Neural cell (in vitro differentiated cells): ENCODE measurements around the gene CRNKL1.

Source experiments
- EP300 ChIP-seq: fragments of 450-650 bp; conservative IDR thresholded peaks from 2 replicates; pipeline ENCODE4 v1.6.1; 2014; ENCODE audit warnings: antibody characterized with exemption, mild to moderate bottlenecking, moderate library complexity; ENCODE audit not compliant: poor library complexity, severe bottlenecking
- EZH2 ChIP-seq: fragments of 200-600, 300-800 bp; shearing (Covaris generic), sonication (generic); IDR thresholded peaks from 2 replicates; pipeline ENCODE4 v1.6.1; 2014; ENCODE audit warnings: antibody characterized with exemption, low read length, borderline replicate concordance, mild to moderate bottlenecking; ENCODE audit not compliant: insufficient read depth, poor library complexity, severe bottlenecking
- MXI1 ChIP-seq: fragments of 450-650 bp; conservative IDR thresholded peaks from 2 replicates; pipeline ENCODE4 v1.6.1; 2014; ENCODE audit warnings: antibody characterized with exemption, mild to moderate bottlenecking; ENCODE audit not compliant: poor library complexity, severe bottlenecking
- POLR2AphosphoS5 ChIP-seq: IDR thresholded peaks from 2 replicates; pipeline ENCODE4 v1.6.1; 2012
- SMC3 ChIP-seq: fragments of 450-650 bp; conservative IDR thresholded peaks from 2 replicates; pipeline ENCODE4 v1.6.1; 2014; ENCODE audit warnings: antibody characterized with exemption, mild to moderate bottlenecking, moderate library complexity; ENCODE audit not compliant: poor library complexity
- TAF1 ChIP-seq: IDR thresholded peaks from 2 replicates; pipeline ENCODE4 v1.6.1; 2012; ENCODE audit warnings: low read depth
- TF ChIP-seq, protein P1 (sequence below): fragments of 450-650 bp; IDR thresholded peaks from 2 replicates; pipeline ENCODE4 v1.5.1; 2014; ENCODE audit warnings: antibody characterized with exemption, mild to moderate bottlenecking, moderate library complexity; ENCODE audit not compliant: poor library complexity, severe bottlenecking
- TF ChIP-seq, protein P2 (sequence below): IDR thresholded peaks from 2 replicates; pipeline ENCODE4 v1.6.1; 2012; ENCODE audit warnings: borderline replicate concordance

DNA sequence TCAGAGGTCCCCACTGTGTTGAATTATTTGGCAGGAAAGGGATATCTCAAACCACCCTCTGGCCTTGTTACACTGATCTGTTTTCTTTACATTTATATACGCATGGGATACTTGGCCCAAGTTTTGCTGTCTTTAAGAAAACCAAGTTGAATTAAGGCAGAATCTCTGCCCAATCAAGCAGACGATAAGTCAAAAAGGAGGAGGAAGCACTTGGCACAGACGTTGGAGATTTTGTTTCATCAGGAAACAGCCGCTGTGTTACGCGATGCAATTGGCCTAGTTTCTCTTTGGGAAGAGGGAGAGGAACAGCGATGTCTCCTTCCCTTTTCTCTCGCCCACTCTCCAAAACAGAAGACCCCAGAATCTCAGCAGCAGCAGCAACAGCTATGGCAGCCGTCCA, 55.3 kb downstream of the CRNKL1 start:
- TF ChIP-seq, protein P1, sequence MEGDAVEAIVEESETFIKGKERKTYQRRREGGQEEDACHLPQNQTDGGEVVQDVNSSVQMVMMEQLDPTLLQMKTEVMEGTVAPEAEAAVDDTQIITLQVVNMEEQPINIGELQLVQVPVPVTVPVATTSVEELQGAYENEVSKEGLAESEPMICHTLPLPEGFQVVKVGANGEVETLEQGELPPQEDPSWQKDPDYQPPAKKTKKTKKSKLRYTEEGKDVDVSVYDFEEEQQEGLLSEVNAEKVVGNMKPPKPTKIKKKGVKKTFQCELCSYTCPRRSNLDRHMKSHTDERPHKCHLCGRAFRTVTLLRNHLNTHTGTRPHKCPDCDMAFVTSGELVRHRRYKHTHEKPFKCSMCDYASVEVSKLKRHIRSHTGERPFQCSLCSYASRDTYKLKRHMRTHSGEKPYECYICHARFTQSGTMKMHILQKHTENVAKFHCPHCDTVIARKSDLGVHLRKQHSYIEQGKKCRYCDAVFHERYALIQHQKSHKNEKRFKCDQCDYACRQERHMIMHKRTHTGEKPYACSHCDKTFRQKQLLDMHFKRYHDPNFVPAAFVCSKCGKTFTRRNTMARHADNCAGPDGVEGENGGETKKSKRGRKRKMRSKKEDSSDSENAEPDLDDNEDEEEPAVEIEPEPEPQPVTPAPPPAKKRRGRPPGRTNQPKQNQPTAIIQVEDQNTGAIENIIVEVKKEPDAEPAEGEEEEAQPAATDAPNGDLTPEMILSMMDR: no peak
- TF ChIP-seq MXI1: no peak
- no peak for TF ChIP-seq TAF1
- no peak for TF ChIP-seq EZH2
- TF ChIP-seq EP300: no peak
- TF ChIP-seq POLR2AphosphoS5: no peak
- no peak for TF ChIP-seq SMC3
- TF ChIP-seq, protein P2, sequence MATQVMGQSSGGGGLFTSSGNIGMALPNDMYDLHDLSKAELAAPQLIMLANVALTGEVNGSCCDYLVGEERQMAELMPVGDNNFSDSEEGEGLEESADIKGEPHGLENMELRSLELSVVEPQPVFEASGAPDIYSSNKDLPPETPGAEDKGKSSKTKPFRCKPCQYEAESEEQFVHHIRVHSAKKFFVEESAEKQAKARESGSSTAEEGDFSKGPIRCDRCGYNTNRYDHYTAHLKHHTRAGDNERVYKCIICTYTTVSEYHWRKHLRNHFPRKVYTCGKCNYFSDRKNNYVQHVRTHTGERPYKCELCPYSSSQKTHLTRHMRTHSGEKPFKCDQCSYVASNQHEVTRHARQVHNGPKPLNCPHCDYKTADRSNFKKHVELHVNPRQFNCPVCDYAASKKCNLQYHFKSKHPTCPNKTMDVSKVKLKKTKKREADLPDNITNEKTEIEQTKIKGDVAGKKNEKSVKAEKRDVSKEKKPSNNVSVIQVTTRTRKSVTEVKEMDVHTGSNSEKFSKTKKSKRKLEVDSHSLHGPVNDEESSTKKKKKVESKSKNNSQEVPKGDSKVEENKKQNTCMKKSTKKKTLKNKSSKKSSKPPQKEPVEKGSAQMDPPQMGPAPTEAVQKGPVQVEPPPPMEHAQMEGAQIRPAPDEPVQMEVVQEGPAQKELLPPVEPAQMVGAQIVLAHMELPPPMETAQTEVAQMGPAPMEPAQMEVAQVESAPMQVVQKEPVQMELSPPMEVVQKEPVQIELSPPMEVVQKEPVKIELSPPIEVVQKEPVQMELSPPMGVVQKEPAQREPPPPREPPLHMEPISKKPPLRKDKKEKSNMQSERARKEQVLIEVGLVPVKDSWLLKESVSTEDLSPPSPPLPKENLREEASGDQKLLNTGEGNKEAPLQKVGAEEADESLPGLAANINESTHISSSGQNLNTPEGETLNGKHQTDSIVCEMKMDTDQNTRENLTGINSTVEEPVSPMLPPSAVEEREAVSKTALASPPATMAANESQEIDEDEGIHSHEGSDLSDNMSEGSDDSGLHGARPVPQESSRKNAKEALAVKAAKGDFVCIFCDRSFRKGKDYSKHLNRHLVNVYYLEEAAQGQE: no peak
